ENCODE measurements around the gene KCNH8. TPM values are rescaled to one million over a fixed set of nuclear protein-coding genes. Genes with fewer than 3 reads are reported as not detected.

The KCNH8 gene
- total RNA-seq, 6 experiments from 2014 or later, result not detected

- no peak overlapping the region for H3K27ac ChIP-seq
- TF ChIP-seq POLR2A (IDR thresholded peaks at IDR 0.05), result no peak
- TF ChIP-seq, protein P1, sequence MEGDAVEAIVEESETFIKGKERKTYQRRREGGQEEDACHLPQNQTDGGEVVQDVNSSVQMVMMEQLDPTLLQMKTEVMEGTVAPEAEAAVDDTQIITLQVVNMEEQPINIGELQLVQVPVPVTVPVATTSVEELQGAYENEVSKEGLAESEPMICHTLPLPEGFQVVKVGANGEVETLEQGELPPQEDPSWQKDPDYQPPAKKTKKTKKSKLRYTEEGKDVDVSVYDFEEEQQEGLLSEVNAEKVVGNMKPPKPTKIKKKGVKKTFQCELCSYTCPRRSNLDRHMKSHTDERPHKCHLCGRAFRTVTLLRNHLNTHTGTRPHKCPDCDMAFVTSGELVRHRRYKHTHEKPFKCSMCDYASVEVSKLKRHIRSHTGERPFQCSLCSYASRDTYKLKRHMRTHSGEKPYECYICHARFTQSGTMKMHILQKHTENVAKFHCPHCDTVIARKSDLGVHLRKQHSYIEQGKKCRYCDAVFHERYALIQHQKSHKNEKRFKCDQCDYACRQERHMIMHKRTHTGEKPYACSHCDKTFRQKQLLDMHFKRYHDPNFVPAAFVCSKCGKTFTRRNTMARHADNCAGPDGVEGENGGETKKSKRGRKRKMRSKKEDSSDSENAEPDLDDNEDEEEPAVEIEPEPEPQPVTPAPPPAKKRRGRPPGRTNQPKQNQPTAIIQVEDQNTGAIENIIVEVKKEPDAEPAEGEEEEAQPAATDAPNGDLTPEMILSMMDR (IDR thresholded peaks at IDR 0.05), result no peak
- DNase-seq (no peak), ATAC-seq (no peak)
- H3K4me3 ChIP-seq, result no peak overlapping the region
- intact Hi-C loops (cut with DNase I), result no loop called here
- no peaks in the 10 kb centered on the region for H3K4me1 ChIP-seq
- H3K27me3 ChIP-seq, result no peaks in the 10 kb centered on the region
- no peaks in the 10 kb centered on the region for H3K36me3 ChIP-seq
- no peaks in the 10 kb centered on the region for H3K9me3 ChIP-seq
- WGBS (ENCODE audit: insufficient coverage, low coverage, low lambda C conversion rate, missing lambda C conversion rate), result 58% methylated on average over 2 of the region's 3 CpGs
Measured at GRCh38 chr3:19576343-19576742, 428.0 kb downstream of the KCNH8 start.

Small RNAs within 50 kb of the gene (microRNA-seq; reads per million reads assigned to microRNA genes)
- 0 to 0.64 reads per million in 2 donors for gene MIR4791

Small RNAs within 50 kb of the gene (small RNA-seq; reads per million reads assigned to genes)
- 0 reads per million in 2 experiments for gene MIR4791

All from right lobe of liver (tissue), 6 donors.